Neural cell (in vitro differentiated cells): ENCODE data around the gene PRKAR1B. TPM values are rescaled to one million over a fixed set of nuclear protein-coding genes. Genes with fewer than 3 reads are reported as not detected.

Experiments used
- H2AFZ ChIP-seq: fragments of 200-600, 300-800 bp; sonication (generic), shearing (Covaris generic); 2 replicates; pipeline ENCODE4 v1.6.0; 2014; ENCODE audit warnings: low read depth, mild to moderate bottlenecking, antibody characterized with exemption, low read length, moderate library complexity
- H3F3A ChIP-seq: fragments of 200-600 bp; shearing (Covaris generic); 2 replicates; pipeline ENCODE4 v1.6.1; 2016; ENCODE audit warnings: mild to moderate bottlenecking, moderate library complexity, mixed read lengths, antibody characterized with exemption, low read length; ENCODE audit not compliant: insufficient read depth, poor library complexity, severe bottlenecking
- H3K27ac ChIP-seq: fragments of 200-600, 300-800 bp; sonication (generic), shearing (Covaris generic); 2 replicates; pipeline ENCODE4 v1.5.1; 2014; ENCODE audit warnings: mild to moderate bottlenecking, low read length, moderate library complexity
- H3K27me3 ChIP-seq: fragments of 300-800, 200-600 bp; sonication (generic), shearing (Covaris generic); 2 replicates; pipeline ENCODE4 v1.6.0; 2014; ENCODE audit warnings: mild to moderate bottlenecking, low read depth, low read length, moderate library complexity; ENCODE audit not compliant: insufficient read depth
- H3K36me3 ChIP-seq: fragments of 300-800, 200-600 bp; sonication (generic), shearing (Covaris generic); 2 replicates; pipeline ENCODE4 v1.5.1; 2014; ENCODE audit warnings: mild to moderate bottlenecking, antibody characterized with exemption, low read length, moderate library complexity; ENCODE audit not compliant: insufficient read depth
- H3K4me2 ChIP-seq: fragments of 300-800, 200-600 bp; sonication (generic), shearing (Covaris generic); 2 replicates; pipeline ENCODE4 v1.6.0; 2014; ENCODE audit warnings: mild to moderate bottlenecking, low read length
- H3K4me3 ChIP-seq: fragments of 300-800, 200-600 bp; sonication (generic), shearing (Covaris generic); 2 replicates; pipeline ENCODE4 v1.5.1; 2014; ENCODE audit warnings: mild to moderate bottlenecking, low read length, moderate library complexity
- H3K79me2 ChIP-seq: fragments of 200-600 bp; shearing (Covaris generic); replicated peaks from 2 replicates; pipeline ENCODE4 v1.6.0; 2014; ENCODE audit warnings: mild to moderate bottlenecking, low read length, moderate library complexity; ENCODE audit not compliant: insufficient read depth
- H3K9ac ChIP-seq: fragments of 300-800, 200-600 bp; sonication (generic), shearing (Covaris generic); 2 replicates; pipeline ENCODE4 v1.6.1; 2016; ENCODE audit warnings: mild to moderate bottlenecking, low read length, mixed read lengths
- H3K9me2 ChIP-seq: fragments of 200-600 bp; shearing (Covaris generic); 2 replicates; pipeline ENCODE4 v1.6.1; 2016; ENCODE audit warnings: mild to moderate bottlenecking, low read length, mixed read lengths; ENCODE audit not compliant: insufficient read depth
- H3K9me3 ChIP-seq: fragments of 200-600, 300-800 bp; sonication (generic), shearing (Covaris generic); 2 replicates; pipeline ENCODE4 v1.6.1; 2016; ENCODE audit warnings: mild to moderate bottlenecking, mixed run types, low read length, moderate library complexity, mixed read lengths
- H4K20me1 ChIP-seq: fragments of 200-600 bp; shearing (Covaris generic); 2 replicates; pipeline ENCODE4 v1.6.1; 2016; ENCODE audit warnings: mild to moderate bottlenecking, mixed run types; ENCODE audit not compliant: insufficient read depth
- EP300 ChIP-seq: fragments of 450-650 bp; conservative IDR thresholded peaks from 2 replicates; pipeline ENCODE4 v1.6.1; 2014; ENCODE audit warnings: antibody characterized with exemption, mild to moderate bottlenecking, moderate library complexity; ENCODE audit not compliant: poor library complexity, severe bottlenecking
- EZH2 ChIP-seq: fragments of 200-600, 300-800 bp; shearing (Covaris generic), sonication (generic); IDR thresholded peaks from 2 replicates; pipeline ENCODE4 v1.6.1; 2014; ENCODE audit warnings: antibody characterized with exemption, low read length, borderline replicate concordance, mild to moderate bottlenecking; ENCODE audit not compliant: insufficient read depth, poor library complexity, severe bottlenecking
- MXI1 ChIP-seq: fragments of 450-650 bp; conservative IDR thresholded peaks from 2 replicates; pipeline ENCODE4 v1.6.1; 2014; ENCODE audit warnings: antibody characterized with exemption, mild to moderate bottlenecking; ENCODE audit not compliant: poor library complexity, severe bottlenecking
- POLR2AphosphoS5 ChIP-seq: IDR thresholded peaks from 2 replicates; pipeline ENCODE4 v1.6.1; 2012
- RAD21 ChIP-seq: fragments of 450-650 bp; conservative IDR thresholded peaks from 2 replicates; pipeline ENCODE4 v1.6.1; 2014; ENCODE audit warnings: antibody characterized with exemption, mild to moderate bottlenecking, moderate library complexity
- SMC3 ChIP-seq: fragments of 450-650 bp; conservative IDR thresholded peaks from 2 replicates; pipeline ENCODE4 v1.6.1; 2014; ENCODE audit warnings: antibody characterized with exemption, mild to moderate bottlenecking, moderate library complexity; ENCODE audit not compliant: poor library complexity
- TAF1 ChIP-seq: IDR thresholded peaks from 2 replicates; pipeline ENCODE4 v1.6.1; 2012; ENCODE audit warnings: low read depth
- polyA plus RNA-seq: library from polyadenylated mRNA; depleted of rRNA; stranded (reverse); fragments of >200 nt; gene quantifications from 2 replicates; pipeline ENCODE4 v1.2.3, GENCODE V29; 2014
- TF ChIP-seq, protein P1 (sequence below): fragments of 450-650 bp; IDR thresholded peaks from 2 replicates; pipeline ENCODE4 v1.5.1; 2014; ENCODE audit warnings: antibody characterized with exemption, mild to moderate bottlenecking, moderate library complexity; ENCODE audit not compliant: poor library complexity, severe bottlenecking
- TF ChIP-seq, protein P2 (sequence below): IDR thresholded peaks from 2 replicates; pipeline ENCODE4 v1.6.1; 2012; ENCODE audit warnings: borderline replicate concordance

The PRKAR1B gene
- polyA plus RNA-seq, 1 donor from 2014 or later: 38.6 TPM

DNA sequence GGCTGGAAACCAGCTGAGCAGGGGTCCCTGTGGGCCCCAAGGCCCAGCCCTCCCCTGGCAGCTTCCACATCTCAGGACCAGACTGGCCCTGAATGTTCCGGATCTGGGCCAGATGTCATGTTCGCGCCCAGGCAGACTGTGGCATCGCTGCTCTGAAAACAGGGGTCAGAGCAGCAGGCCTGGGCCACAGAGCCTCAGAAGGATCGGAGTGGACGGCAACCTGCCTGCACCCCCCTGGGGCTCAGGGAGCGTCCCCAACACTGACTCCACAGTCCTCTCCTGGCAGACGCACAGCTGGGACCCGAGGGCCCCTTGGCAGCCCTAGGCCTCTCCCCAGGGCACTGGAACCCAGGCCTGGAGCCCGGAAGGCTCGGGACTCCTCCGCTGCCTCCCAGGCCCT is 91.9 kb downstream of the PRKAR1B start:
- H2AFZ ChIP-seq: no peak overlapping the region
- no peaks in the 10 kb centered on the region for H3K36me3 ChIP-seq
- no peaks in the 10 kb centered on the region for H3K79me2 ChIP-seq
- H3K4me3 ChIP-seq: no peak overlapping the region
- TF ChIP-seq EZH2 (no peak), POLR2AphosphoS5 (no peak), SMC3 (no peak), MXI1 (no peak), EP300 (no peak), TAF1 (no peak), RAD21 (no peak)
- TF ChIP-seq, protein P1, sequence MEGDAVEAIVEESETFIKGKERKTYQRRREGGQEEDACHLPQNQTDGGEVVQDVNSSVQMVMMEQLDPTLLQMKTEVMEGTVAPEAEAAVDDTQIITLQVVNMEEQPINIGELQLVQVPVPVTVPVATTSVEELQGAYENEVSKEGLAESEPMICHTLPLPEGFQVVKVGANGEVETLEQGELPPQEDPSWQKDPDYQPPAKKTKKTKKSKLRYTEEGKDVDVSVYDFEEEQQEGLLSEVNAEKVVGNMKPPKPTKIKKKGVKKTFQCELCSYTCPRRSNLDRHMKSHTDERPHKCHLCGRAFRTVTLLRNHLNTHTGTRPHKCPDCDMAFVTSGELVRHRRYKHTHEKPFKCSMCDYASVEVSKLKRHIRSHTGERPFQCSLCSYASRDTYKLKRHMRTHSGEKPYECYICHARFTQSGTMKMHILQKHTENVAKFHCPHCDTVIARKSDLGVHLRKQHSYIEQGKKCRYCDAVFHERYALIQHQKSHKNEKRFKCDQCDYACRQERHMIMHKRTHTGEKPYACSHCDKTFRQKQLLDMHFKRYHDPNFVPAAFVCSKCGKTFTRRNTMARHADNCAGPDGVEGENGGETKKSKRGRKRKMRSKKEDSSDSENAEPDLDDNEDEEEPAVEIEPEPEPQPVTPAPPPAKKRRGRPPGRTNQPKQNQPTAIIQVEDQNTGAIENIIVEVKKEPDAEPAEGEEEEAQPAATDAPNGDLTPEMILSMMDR: no peak
- TF ChIP-seq, protein P2, sequence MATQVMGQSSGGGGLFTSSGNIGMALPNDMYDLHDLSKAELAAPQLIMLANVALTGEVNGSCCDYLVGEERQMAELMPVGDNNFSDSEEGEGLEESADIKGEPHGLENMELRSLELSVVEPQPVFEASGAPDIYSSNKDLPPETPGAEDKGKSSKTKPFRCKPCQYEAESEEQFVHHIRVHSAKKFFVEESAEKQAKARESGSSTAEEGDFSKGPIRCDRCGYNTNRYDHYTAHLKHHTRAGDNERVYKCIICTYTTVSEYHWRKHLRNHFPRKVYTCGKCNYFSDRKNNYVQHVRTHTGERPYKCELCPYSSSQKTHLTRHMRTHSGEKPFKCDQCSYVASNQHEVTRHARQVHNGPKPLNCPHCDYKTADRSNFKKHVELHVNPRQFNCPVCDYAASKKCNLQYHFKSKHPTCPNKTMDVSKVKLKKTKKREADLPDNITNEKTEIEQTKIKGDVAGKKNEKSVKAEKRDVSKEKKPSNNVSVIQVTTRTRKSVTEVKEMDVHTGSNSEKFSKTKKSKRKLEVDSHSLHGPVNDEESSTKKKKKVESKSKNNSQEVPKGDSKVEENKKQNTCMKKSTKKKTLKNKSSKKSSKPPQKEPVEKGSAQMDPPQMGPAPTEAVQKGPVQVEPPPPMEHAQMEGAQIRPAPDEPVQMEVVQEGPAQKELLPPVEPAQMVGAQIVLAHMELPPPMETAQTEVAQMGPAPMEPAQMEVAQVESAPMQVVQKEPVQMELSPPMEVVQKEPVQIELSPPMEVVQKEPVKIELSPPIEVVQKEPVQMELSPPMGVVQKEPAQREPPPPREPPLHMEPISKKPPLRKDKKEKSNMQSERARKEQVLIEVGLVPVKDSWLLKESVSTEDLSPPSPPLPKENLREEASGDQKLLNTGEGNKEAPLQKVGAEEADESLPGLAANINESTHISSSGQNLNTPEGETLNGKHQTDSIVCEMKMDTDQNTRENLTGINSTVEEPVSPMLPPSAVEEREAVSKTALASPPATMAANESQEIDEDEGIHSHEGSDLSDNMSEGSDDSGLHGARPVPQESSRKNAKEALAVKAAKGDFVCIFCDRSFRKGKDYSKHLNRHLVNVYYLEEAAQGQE: no peak
- no peak overlapping the region for H3K9ac ChIP-seq
- no peaks in the 10 kb centered on the region for H3K27me3 ChIP-seq
- no peaks in the 10 kb centered on the region for H3K9me3 ChIP-seq
- no peak overlapping the region for H3K4me2 ChIP-seq
- H4K20me1 ChIP-seq: no peaks in the 10 kb centered on the region
- no peaks in the 10 kb centered on the region for H3K9me2 ChIP-seq
- H3K27ac ChIP-seq: no peak overlapping the region
- H3F3A ChIP-seq: no peaks in the 10 kb centered on the region

DNA sequence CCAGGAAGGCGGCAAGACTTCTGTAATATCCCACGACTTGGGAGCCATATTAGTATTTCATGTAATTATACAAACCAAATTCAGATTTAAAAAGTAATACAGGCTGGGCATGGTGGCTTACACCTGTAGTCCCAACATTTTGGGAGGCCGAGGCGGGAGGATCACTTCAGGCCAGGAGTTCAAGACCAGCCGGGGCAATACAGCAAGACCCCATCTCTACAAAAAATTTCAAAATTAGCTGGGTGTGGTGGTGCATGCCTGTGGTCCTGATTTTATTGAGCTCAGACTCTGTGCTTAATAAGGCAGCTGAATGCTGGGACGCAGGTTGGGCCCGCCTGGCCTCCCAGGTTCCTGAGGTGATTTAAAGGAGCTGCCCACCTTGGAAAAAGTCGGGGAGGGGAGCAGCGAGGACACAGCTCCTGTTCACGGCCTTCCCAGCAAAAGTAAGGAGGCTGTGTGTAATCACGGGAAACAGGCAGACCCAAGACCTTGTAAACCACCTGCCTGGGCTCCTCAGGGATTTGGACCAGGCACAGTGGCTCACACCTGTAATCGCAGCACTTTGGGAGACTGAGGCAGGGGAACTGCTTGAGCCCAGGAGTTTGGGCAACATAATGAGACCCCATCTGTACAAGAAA is 93.6 kb downstream of the PRKAR1B start:
- no peak overlapping the region for H2AFZ ChIP-seq
- H3K27me3 ChIP-seq: no peaks in the 10 kb centered on the region
- no peaks in the 10 kb centered on the region for H3F3A ChIP-seq
- H3K36me3 ChIP-seq: no peaks in the 10 kb centered on the region
- H3K4me3 ChIP-seq: no peak overlapping the region
- TF ChIP-seq MXI1 (no peak), POLR2AphosphoS5 (no peak), RAD21 (no peak), TAF1 (no peak), EP300 (no peak), EZH2 (no peak), SMC3 (no peak)
- TF ChIP-seq, protein P2: no peak
- TF ChIP-seq, protein P1: no peak
- no peak overlapping the region for H3K9ac ChIP-seq
- no peak overlapping the region for H3K4me2 ChIP-seq
- no peaks in the 10 kb centered on the region for H4K20me1 ChIP-seq
- no peaks in the 10 kb centered on the region for H3K9me2 ChIP-seq
- H3K79me2 ChIP-seq: no peaks in the 10 kb centered on the region
- H3K27ac ChIP-seq: no peak overlapping the region
- no peaks in the 10 kb centered on the region for H3K9me3 ChIP-seq
